DOHH2 (cell line): Measurements from ENCODE around the gene PHB1.

Experiments used
- EZH2phosphoT487 ChIP-seq: fragments of 200-600 bp; sonication (generic); IDR thresholded peaks from 2 replicates; pipeline ENCODE4 v1.6.1; 2017; ENCODE audit warnings: borderline replicate concordance, mild to moderate bottlenecking, antibody characterized with exemption, low read length, moderate library complexity, mixed read lengths
- TF ChIP-seq, protein P1 (sequence below): fragments of 200-600 bp; sonication (generic); IDR thresholded peaks from one replicate; pipeline ENCODE4 v1.5.1; 2014; ENCODE audit warnings: antibody characterized with exemption, mild to moderate bottlenecking, low read depth, low read length; ENCODE audit not compliant: poor library complexity, severe bottlenecking

DNA sequence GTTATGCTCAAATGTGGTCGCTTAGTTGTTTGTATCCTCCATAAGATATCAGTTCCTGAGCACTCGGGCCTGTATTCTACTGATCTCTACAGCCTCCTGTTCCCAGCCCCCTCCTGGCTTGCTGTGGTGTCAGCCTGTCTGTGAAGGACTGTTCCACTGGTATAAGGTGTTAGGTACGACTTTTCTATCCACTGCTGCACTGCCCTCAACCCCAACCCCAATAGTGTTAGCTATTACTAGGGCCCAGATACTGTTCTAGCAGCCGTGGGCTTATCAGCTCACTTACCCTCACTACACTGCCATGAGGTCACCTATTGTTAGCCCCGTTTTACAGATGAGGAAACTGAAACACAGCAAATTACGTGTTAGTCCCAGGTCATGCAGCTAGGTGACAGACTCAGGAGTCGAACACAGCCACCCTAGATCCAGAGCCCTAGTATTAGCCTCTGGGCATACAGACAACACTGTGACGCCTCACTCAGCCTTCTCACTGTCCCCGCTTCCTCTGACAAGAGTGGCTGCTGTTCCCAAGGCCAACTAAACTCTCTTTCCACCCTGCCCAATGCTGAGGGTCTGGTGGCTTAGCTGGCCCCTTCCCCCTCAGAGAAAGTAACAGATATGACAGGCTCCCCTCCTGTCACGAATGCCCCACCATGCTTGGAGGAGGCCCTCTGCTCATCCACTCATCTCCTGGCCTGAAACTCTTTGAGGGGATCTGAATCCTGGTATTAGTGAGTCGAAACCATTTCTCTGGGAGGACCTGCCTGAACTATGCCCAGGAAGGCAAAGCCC, 27.0 kb downstream of the PHB1 start:
- TF ChIP-seq, protein P1, sequence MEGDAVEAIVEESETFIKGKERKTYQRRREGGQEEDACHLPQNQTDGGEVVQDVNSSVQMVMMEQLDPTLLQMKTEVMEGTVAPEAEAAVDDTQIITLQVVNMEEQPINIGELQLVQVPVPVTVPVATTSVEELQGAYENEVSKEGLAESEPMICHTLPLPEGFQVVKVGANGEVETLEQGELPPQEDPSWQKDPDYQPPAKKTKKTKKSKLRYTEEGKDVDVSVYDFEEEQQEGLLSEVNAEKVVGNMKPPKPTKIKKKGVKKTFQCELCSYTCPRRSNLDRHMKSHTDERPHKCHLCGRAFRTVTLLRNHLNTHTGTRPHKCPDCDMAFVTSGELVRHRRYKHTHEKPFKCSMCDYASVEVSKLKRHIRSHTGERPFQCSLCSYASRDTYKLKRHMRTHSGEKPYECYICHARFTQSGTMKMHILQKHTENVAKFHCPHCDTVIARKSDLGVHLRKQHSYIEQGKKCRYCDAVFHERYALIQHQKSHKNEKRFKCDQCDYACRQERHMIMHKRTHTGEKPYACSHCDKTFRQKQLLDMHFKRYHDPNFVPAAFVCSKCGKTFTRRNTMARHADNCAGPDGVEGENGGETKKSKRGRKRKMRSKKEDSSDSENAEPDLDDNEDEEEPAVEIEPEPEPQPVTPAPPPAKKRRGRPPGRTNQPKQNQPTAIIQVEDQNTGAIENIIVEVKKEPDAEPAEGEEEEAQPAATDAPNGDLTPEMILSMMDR, result no peak
- no peak for TF ChIP-seq EZH2phosphoT487
